Measurements from ENCODE around the gene ALPP.
"Not testable (repeated sequence)": the region's sequence is repeated elsewhere in the genome, so short reads cannot be mapped to it uniquely, and the experiment has no call there.

Gene ALPP

DNA sequence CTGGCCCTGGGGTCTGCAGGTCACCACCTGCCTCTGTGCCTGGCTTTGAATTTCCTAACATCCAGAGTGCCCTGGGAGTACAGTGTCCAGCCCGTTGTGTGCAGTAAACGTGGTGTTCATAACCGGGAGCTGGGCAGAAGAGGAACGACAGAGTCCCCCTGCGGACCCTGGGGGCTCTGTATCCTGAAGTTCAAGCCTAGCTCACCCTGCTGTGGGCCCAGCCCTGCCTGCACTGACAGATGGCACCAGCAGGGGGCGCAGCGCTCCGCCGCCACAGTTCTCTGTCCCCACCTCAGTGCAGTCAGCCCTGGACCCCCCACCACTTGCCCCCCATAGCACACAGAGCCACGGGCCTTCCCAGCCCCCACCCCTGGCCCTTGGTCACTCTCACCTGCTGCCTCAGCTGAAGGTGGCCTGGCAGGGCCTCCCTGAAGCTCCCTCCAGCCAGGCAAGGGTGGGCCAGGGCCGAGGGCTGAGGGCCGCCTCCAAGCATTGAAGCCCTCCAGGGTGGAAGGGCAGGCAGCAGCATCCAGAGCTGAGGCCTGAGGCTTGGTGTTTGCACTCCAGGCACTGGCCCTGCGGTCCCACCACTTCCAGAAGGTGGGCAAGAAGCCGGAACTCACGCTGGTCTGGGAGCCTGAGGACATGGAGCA is 43.2 kb upstream of the ALPP start:
- not testable (repeated sequence) for H3K9ac ChIP-seq (ENCODE audit: low read depth in 1 of 2, low read length in 2 of 2); H3K4me3 ChIP-seq (ENCODE audit: low read depth in 1 of 2, low read length in 2 of 2); H3K27me3 ChIP-seq (ENCODE audit: control insufficient read depth in 1 of 2, insufficient read depth in 2 of 2, low read length in 2 of 2); H3K4me1 ChIP-seq (ENCODE audit: control insufficient read depth in 1 of 2, insufficient read depth in 2 of 2, low read length in 2 of 2); H3K9me3 ChIP-seq (ENCODE audit: control insufficient read depth in 1 of 2, low read length in 2 of 2); H3K27ac ChIP-seq (ENCODE audit: low read depth, low read length); H3K36me3 ChIP-seq (ENCODE audit: control insufficient read depth in 1 of 2, insufficient read depth in 2 of 2, low read length in 2 of 2)

- Histone ChIP-seq H3K9me3 (ENCODE audit: control insufficient read depth in 1 of 2, low read length in 2 of 2) (no peaks in the 10 kb centered on the region), H3K9ac (ENCODE audit: low read depth in 1 of 2, low read length in 2 of 2) (no peak overlapping the region), H3K4me1 (ENCODE audit: control insufficient read depth in 1 of 2, insufficient read depth in 2 of 2, low read length in 2 of 2) (no peaks in the 10 kb centered on the region), H3K4me3 (ENCODE audit: low read depth in 1 of 2, low read length in 2 of 2) (no peak overlapping the region), H3K27me3 (ENCODE audit: control insufficient read depth in 1 of 2, insufficient read depth in 2 of 2, low read length in 2 of 2) (no peaks in the 10 kb centered on the region), H3K36me3 (ENCODE audit: control insufficient read depth in 1 of 2, insufficient read depth in 2 of 2, low read length in 2 of 2) (no peaks in the 10 kb centered on the region), H3K27ac (ENCODE audit: low read depth, low read length) (no peak overlapping the region)
These were observed 42.7 kb upstream of the ALPP start for GRCh38 chr2:232335859-232336215.

DNA sequence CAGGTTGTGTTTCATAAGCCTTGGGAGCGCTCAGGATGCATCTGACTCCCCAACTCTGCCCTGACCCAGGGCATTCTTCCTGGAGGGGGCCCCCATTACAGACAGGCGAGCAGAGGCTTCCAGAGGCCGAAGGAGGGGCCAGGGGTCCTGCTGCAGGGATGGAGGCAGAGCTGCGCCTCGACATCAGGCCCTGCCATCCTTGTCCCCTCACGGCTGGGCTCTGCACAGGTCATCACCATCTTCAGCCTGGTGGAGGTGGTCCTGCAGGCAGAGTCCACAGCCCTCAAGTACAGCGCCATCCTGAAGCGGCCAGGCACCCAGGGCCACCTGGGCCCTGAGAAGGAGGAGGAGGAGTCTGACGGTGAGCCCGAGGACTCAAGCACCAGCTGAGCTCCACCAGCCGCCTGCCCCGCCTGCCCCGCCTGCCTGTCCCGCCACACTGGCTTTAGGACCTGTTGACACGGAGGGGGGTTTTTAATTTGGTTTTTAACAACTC is 42.3 kb upstream of the ALPP start:
- Histone ChIP-seq H3K9me3 (ENCODE audit: control insufficient read depth in 1 of 2, low read length in 2 of 2) (no peaks in the 10 kb centered on the region), H3K9ac (ENCODE audit: low read depth in 1 of 2, low read length in 2 of 2) (no peak overlapping the region), H3K27ac (ENCODE audit: low read depth, low read length) (no peak overlapping the region), H3K4me3 (ENCODE audit: low read depth in 1 of 2, low read length in 2 of 2) (no peak overlapping the region), H3K36me3 (ENCODE audit: control insufficient read depth in 1 of 2, insufficient read depth in 2 of 2, low read length in 2 of 2) (no peaks in the 10 kb centered on the region), H3K27me3 (ENCODE audit: control insufficient read depth in 1 of 2, insufficient read depth in 2 of 2, low read length in 2 of 2) (no peaks in the 10 kb centered on the region), H3K4me1 (ENCODE audit: control insufficient read depth in 1 of 2, insufficient read depth in 2 of 2, low read length in 2 of 2) (no peaks in the 10 kb centered on the region)

- Histone ChIP-seq H3K27me3 (ENCODE audit: control insufficient read depth in 1 of 2, insufficient read depth in 2 of 2, low read length in 2 of 2) (no peaks in the 10 kb centered on the region), H3K9me3 (ENCODE audit: control insufficient read depth in 1 of 2, low read length in 2 of 2) (no peaks in the 10 kb centered on the region), H3K4me1 (ENCODE audit: control insufficient read depth in 1 of 2, insufficient read depth in 2 of 2, low read length in 2 of 2) (no peaks in the 10 kb centered on the region)
These were observed 41.4 kb upstream of the ALPP start for GRCh38 chr2:232336981-232337720.

DNA sequence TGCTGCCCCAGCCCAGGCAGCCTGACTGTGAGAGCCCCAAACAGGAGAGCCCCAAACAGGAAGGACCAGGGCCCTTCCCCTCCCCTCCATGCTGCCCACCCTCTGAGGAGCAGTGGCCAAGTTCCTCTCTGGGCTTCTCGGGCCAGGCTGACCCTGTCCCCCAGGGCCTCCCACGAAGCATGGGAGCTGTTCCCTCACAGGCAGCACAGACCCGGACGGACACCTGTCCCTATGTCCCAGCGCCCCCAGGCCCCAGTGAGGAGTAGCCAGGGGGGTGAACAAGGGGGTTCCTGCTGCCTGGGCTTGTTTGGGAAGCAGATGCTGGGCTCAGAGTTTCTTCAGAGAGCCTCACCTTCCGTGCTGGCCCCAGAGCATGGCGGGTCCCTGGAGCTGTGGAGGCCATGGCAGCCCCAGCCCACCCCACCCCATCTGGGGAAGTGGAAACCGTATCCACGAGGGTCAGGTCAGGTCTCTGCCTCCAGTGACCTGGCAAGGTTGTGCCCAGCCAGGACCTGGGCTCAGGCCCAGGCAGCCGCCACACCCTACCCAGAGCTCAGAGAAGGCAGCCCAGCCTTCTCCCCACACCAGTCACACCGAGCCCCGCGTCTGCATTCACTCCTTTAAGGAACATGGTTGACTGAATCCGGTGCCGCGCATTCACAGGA is 40.3 kb upstream of the ALPP start:
- H3K36me3 ChIP-seq (ENCODE audit: control insufficient read depth in 1 of 2, insufficient read depth in 2 of 2, low read length in 2 of 2) = not testable (repeated sequence)

More at GRCh38 chr2:232336981-232337720, 41.4 kb upstream of the ALPP start:
- Histone ChIP-seq H3K4me3 (ENCODE audit: low read depth in 1 of 2, low read length in 2 of 2) (no peak overlapping the region), H3K9ac (ENCODE audit: low read depth in 1 of 2, low read length in 2 of 2) (no peak overlapping the region), H3K27ac (ENCODE audit: low read depth, low read length) (no peak overlapping the region), H3K36me3 (ENCODE audit: control insufficient read depth in 1 of 2, insufficient read depth in 2 of 2, low read length in 2 of 2) (no peaks in the 10 kb centered on the region)

GRCh38 chr2:232338759-232339106 is 39.8 kb upstream of the ALPP start:
- Histone ChIP-seq H3K9ac (ENCODE audit: low read depth in 1 of 2, low read length in 2 of 2) (no peak overlapping the region), H3K9me3 (ENCODE audit: control insufficient read depth in 1 of 2, low read length in 2 of 2) (no peaks in the 10 kb centered on the region), H3K4me1 (ENCODE audit: control insufficient read depth in 1 of 2, insufficient read depth in 2 of 2, low read length in 2 of 2) (no peaks in the 10 kb centered on the region), H3K4me3 (ENCODE audit: low read depth in 1 of 2, low read length in 2 of 2) (no peak overlapping the region), H3K27ac (ENCODE audit: low read depth, low read length) (no peak overlapping the region), H3K27me3 (ENCODE audit: control insufficient read depth in 1 of 2, insufficient read depth in 2 of 2, low read length in 2 of 2) (no peaks in the 10 kb centered on the region), H3K36me3 (ENCODE audit: control insufficient read depth in 1 of 2, insufficient read depth in 2 of 2, low read length in 2 of 2) (no peaks in the 10 kb centered on the region)

More for the DNA sequence above, 40.3 kb upstream of the ALPP start:
- not testable (repeated sequence) for H3K27ac ChIP-seq (ENCODE audit: low read depth, low read length); H3K4me3 ChIP-seq (ENCODE audit: low read depth in 1 of 2, low read length in 2 of 2); H3K27me3 ChIP-seq (ENCODE audit: control insufficient read depth in 1 of 2, insufficient read depth in 2 of 2, low read length in 2 of 2); H3K9ac ChIP-seq (ENCODE audit: low read depth in 1 of 2, low read length in 2 of 2); H3K4me1 ChIP-seq (ENCODE audit: control insufficient read depth in 1 of 2, insufficient read depth in 2 of 2, low read length in 2 of 2); H3K9me3 ChIP-seq (ENCODE audit: control insufficient read depth in 1 of 2, low read length in 2 of 2)

DNA sequence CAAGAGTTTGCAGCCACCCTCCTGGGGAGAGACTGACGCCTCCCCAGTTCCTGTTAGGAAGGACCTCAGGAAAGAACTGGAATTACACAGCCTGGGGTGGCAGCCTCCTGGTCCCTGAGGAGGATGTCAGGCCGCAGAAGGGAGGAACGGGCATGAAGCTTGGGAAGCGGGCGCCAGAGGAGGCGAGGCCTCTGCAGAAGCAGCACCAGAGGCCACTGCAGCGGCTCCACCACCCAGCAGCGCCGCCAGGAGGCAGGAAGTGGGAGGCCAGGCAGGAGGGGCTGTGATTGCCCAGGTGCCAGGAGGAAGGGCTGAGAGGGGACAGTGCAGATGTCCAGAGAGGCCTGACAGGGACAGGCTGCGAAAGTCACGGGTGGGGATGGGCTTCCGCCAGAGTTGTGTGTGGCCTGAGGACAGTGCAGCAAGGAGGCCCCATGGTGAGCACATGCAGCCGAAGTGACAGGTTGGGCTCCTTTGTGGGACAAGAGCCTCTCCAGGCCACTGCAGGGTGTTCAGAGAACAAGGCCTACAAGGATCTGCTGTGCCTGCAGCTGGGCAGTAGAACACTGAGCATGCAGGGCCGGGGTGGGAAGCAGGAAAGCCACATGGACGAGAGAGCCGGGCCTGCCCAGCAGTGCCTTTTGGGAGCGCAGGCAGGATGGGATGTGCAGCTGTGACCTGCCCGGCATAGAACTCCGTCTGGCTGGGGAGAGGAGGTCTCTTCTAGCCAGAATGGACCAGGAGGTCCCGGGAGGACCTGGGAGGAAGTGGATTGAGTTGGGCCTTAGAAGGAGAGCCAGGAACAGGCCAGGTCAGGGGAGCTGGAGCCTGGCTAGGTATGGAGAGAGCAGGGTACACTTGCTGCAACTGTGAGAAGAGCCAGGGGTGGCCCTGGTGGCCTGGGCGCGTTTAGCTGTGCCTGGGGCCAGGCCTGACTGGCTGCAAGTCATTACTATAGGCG is 39.1 kb upstream of the ALPP start:
- no peak overlapping the region for H3K27ac ChIP-seq (ENCODE audit: low read depth, low read length)
- no peak overlapping the region for H3K4me3 ChIP-seq (ENCODE audit: low read depth in 1 of 2, low read length in 2 of 2)
- H3K27me3 ChIP-seq (ENCODE audit: control insufficient read depth in 1 of 2, insufficient read depth in 2 of 2, low read length in 2 of 2) = no peaks in the 10 kb centered on the region
- no peaks in the 10 kb centered on the region for H3K9me3 ChIP-seq (ENCODE audit: control insufficient read depth in 1 of 2, low read length in 2 of 2)
- H3K9ac ChIP-seq (ENCODE audit: low read depth in 1 of 2, low read length in 2 of 2) = no peak overlapping the region
- no peaks in the 10 kb centered on the region for H3K36me3 ChIP-seq (ENCODE audit: control insufficient read depth in 1 of 2, insufficient read depth in 2 of 2, low read length in 2 of 2)
- H3K4me1 ChIP-seq (ENCODE audit: control insufficient read depth in 1 of 2, insufficient read depth in 2 of 2, low read length in 2 of 2) = no peaks in the 10 kb centered on the region

- Histone ChIP-seq H3K9me3 (ENCODE audit: control insufficient read depth in 1 of 2, low read length in 2 of 2) (no peaks in the 10 kb centered on the region), H3K9ac (ENCODE audit: low read depth in 1 of 2, low read length in 2 of 2) (no peak overlapping the region), H3K27ac (ENCODE audit: low read depth, low read length) (no peak overlapping the region), H3K4me3 (ENCODE audit: low read depth in 1 of 2, low read length in 2 of 2) (no peak overlapping the region), H3K36me3 (ENCODE audit: control insufficient read depth in 1 of 2, insufficient read depth in 2 of 2, low read length in 2 of 2) (no peaks in the 10 kb centered on the region), H3K4me1 (ENCODE audit: control insufficient read depth in 1 of 2, insufficient read depth in 2 of 2, low read length in 2 of 2) (no peaks in the 10 kb centered on the region), H3K27me3 (ENCODE audit: control insufficient read depth in 1 of 2, insufficient read depth in 2 of 2, low read length in 2 of 2) (no peaks in the 10 kb centered on the region)
These were observed 38.2 kb upstream of the ALPP start for GRCh38 chr2:232340171-232340935.

- H3K9me3 ChIP-seq (ENCODE audit: control insufficient read depth in 1 of 2, low read length in 2 of 2) = no peaks in the 10 kb centered on the region
- no peaks in the 10 kb centered on the region for H3K36me3 ChIP-seq (ENCODE audit: control insufficient read depth in 1 of 2, insufficient read depth in 2 of 2, low read length in 2 of 2)
- H3K27ac ChIP-seq (ENCODE audit: low read depth, low read length) = no peak overlapping the region
These were observed 37.4 kb upstream of the ALPP start for GRCh38 chr2:232341061-232341738.

More at GRCh38 chr2:232341061-232341738, 37.4 kb upstream of the ALPP start:
- no peak overlapping the region for H3K4me3 ChIP-seq (ENCODE audit: low read depth in 1 of 2, low read length in 2 of 2)
- no peaks in the 10 kb centered on the region for H3K27me3 ChIP-seq (ENCODE audit: control insufficient read depth in 1 of 2, insufficient read depth in 2 of 2, low read length in 2 of 2)
- no peak overlapping the region for H3K9ac ChIP-seq (ENCODE audit: low read depth in 1 of 2, low read length in 2 of 2)
- no peaks in the 10 kb centered on the region for H3K4me1 ChIP-seq (ENCODE audit: control insufficient read depth in 1 of 2, insufficient read depth in 2 of 2, low read length in 2 of 2)

Data from duodenal mucosa (tissue), 2 donors.